GM10248 (cell line): ENCODE results near the gene COX6B2.
A peak's percentile ranks its signal among the peaks of the same experiment; 100 is the strongest.

ENCODE experiments used
- CTCF ChIA-PET: fragments of 300-600 bp; sonication (Branson Sonifier 250); formaldehyde crosslinking; extraction: SDS; loops from one replicate; lab custom pipeline; 2021; ENCODE audit warnings: antibody characterized with exemption; lab: Yijun Ruan, JAX
- POLR2A ChIA-PET: fragments of 350-650 bp; sonication (Branson Sonifier 250); formaldehyde crosslinking; extraction: SDS; loops from one replicate; lab custom pipeline; 2020; ENCODE audit warnings: antibody characterized with exemption; lab: Yijun Ruan, JAX
- DNase-seq: peaks from one replicate; pipeline ENCODE4 v3.0.0; 2012; ENCODE audit errors: extremely low spot score
- TF ChIP-seq, protein P1 (sequence below): IDR thresholded peaks from 2 replicates; pipeline ENCODE4 v1.5.1; 2012; ENCODE audit warnings: mild to moderate bottlenecking, low read depth; ENCODE audit errors: extremely low read depth, missing control alignments, control extremely low read depth

The COX6B2 gene

GRCh38 chr19:55344444-55344843 lies 10.1 kb downstream of the COX6B2 start:
- TF ChIP-seq, protein P1, sequence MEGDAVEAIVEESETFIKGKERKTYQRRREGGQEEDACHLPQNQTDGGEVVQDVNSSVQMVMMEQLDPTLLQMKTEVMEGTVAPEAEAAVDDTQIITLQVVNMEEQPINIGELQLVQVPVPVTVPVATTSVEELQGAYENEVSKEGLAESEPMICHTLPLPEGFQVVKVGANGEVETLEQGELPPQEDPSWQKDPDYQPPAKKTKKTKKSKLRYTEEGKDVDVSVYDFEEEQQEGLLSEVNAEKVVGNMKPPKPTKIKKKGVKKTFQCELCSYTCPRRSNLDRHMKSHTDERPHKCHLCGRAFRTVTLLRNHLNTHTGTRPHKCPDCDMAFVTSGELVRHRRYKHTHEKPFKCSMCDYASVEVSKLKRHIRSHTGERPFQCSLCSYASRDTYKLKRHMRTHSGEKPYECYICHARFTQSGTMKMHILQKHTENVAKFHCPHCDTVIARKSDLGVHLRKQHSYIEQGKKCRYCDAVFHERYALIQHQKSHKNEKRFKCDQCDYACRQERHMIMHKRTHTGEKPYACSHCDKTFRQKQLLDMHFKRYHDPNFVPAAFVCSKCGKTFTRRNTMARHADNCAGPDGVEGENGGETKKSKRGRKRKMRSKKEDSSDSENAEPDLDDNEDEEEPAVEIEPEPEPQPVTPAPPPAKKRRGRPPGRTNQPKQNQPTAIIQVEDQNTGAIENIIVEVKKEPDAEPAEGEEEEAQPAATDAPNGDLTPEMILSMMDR, result no peak
- no peak for DNase-seq
- ChIA-PET POLR2A (no interaction called here), CTCF (interaction anchor here (1.0 kb wide), 1 partner anchor 43 kb away, joined by 3 read pairs; no protein-coding TSS in a partner anchor)

DNA sequence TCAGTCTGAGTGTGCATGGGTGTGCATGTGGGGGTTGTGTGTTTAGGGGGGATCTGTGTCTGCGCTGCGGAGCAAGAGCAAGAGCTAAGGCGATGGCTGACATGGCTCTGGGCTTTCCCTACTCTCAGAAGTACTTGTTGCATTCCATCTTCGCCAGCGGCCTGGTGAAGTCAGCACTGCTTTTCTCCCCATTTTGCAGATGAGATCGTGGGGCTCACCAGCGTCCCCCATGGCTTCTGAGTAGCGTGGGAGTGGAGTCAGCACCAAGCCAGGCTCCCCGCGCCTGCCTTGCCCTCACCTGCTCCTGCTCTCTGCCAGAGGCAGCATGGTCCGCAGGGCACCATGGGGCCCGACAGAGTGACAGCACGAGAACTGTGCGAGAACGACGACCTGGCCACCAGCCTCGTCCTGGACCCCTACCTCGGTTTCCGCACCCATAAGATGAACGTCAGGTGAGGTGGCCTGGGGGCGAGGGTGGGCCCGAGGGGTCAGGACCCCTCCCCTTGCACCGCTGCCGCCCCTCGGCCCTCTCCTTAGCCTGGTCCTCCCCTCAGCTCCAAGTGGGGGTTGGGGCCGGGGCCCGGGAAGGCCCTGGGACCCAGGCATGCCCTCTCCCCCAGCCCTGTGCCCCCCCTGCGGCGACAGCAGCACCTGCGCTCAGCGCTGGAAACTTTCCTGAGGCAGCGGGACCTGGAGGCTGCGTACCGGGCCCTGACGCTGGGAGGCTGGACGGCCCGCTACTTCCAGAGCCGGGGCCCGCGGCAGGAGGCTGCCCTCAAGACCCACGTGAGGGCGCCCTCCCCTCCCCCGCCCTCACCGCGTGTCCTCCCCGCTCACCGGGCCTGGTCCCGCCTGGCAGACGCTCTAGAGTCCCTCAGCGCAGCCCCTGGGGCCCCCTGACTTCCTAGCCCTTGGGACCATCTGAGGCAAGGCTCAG lies 12.7 kb downstream of the COX6B2 start:
- ChIA-PET POLR2A (no interaction called here), CTCF (no interaction called here)
- no peak for DNase-seq
- TF ChIP-seq, protein P1, result no peak

- ChIA-PET POLR2A (no interaction called here), CTCF (interaction anchor here (1.0 to 1.1 kb wide), 2 partner anchors 40 to 61 kb away, joined by 3 read pairs; no protein-coding TSS in a partner anchor)
- TF ChIP-seq, protein P1, result no peak
- DNase-seq, result peak; percentile 91
These were observed 13.3 kb downstream of the COX6B2 start for GRCh38 chr19:55341171-55341588.

GRCh38 chr19:55340784-55341147 lies 13.8 kb downstream of the COX6B2 start:
- POLR2A ChIA-PET, result no interaction called here
- no peak for DNase-seq
- CTCF ChIA-PET, result interaction anchor here (1.0 to 1.1 kb wide), 2 partner anchors 39 to 61 kb away, joined by 3 read pairs; no protein-coding TSS in a partner anchor
- TF ChIP-seq, protein P1, result peak; percentile 29

DNA sequence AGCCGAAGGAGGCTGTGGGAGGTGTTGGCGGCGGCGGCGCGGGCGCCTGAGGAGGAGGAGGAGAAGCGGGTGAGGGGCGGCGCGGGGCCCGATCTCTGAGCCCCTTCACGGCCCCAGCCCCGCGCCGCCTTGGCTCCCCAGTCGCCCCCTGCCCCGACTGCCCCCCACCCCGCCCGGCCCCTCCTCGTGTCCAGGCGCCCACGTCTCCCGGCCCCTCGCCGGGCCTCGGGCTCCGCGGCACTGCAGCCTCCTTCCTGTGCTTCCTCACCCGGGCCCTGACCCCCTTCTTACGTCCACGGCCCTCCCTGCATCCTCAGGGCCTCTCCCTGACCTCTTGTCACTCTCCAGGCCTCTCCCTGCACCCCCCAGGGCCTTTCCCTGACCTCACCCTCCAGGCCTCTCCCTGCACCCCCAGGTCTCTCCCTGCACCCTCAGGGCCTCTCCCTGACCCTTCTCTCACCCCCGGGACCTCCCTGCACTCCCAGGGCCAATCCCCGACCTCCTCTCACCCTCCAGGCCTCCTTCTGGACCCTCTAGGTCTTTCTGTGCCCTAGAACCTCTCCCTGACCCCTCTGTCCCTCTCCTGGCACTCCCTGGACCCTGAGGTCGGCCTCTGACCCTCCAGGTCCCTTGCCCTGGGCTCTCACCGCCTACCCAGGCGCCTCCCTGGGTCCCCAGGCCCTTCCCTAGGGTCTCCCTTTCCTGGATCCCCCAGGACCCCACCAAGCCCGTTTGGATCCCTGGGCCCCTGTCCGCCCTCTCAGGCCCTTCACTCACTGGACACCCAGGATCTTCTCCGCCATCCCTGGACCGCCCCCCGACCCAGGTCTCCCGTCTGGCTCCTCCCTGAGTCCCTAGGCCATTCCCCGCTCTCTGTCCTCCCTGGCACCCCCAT lies 14.4 kb downstream of the COX6B2 start:
- TF ChIP-seq, protein P1, result no peak
- no peak for DNase-seq
- ChIA-PET CTCF (interaction anchor here (0.6 to 4.3 kb wide), 11 partner anchors 9 to 165 kb away, joined by 3 to 43 read pairs (median 3); partner anchors contain the start of genes TMEM238 and ZNF628), POLR2A (interaction anchor here (0.6 to 1.8 kb wide), 8 partner anchors 10 to 121 kb away, joined by 3 to 12 read pairs (median 3); partner anchors contain the start of genes ISOC2, TMEM150B and UBE2S)
